T1000 (cell line): ENCODE data around the gene TMEM201.
"Not testable (repeated sequence)": the region's sequence is repeated elsewhere in the genome, so short reads cannot be mapped to it uniquely, and the experiment has no call there.

Experiments used
- DNase-seq: peaks from one replicate; lab custom pipeline; 2025; ENCODE audit warnings: mixed read lengths; lab: John Stamatoyannopoulos, UW

The TMEM201 gene

GRCh38 chr1:9621032-9621431 is 32.3 kb downstream of the TMEM201 start:
- DNase-seq = no peak

GRCh38 chr1:9624081-9624480 is 35.4 kb downstream of the TMEM201 start:
- DNase-seq = no peak

- DNase-seq = not testable (repeated sequence)
These were observed 36.3 kb downstream of the TMEM201 start for GRCh38 chr1:9625030-9625429.

GRCh38 chr1:9626201-9626608 is 37.5 kb downstream of the TMEM201 start:
- no peak for DNase-seq

GRCh38 chr1:9628541-9629444 is 40.1 kb downstream of the TMEM201 start:
- no peak for DNase-seq

GRCh38 chr1:9629445-9630201 is 40.9 kb downstream of the TMEM201 start:
- no peak for DNase-seq

- no peak for DNase-seq
These were observed 41.8 kb downstream of the TMEM201 start for GRCh38 chr1:9630331-9631111.

GRCh38 chr1:9631613-9632012 is 42.9 kb downstream of the TMEM201 start:
- no peak for DNase-seq

- no peak for DNase-seq
These were observed 44.8 kb downstream of the TMEM201 start for GRCh38 chr1:9633493-9633892.

GRCh38 chr1:9634582-9634981 is 45.9 kb downstream of the TMEM201 start:
- DNase-seq = no peak

GRCh38 chr1:9639227-9639626 is 50.5 kb downstream of the TMEM201 start:
- DNase-seq = no peak

GRCh38 chr1:9643351-9644256 is 54.9 kb downstream of the TMEM201 start:
- DNase-seq = no peak

GRCh38 chr1:9646037-9646436 is 57.3 kb downstream of the TMEM201 start:
- DNase-seq = no peak

GRCh38 chr1:9648171-9648570 is 59.5 kb downstream of the TMEM201 start:
- no peak for DNase-seq

- DNase-seq = no peak
These were observed 61.1 kb downstream of the TMEM201 start for GRCh38 chr1:9649769-9650168.

- DNase-seq = no peak
These were observed 62.5 kb downstream of the TMEM201 start for GRCh38 chr1:9651220-9651564.

- DNase-seq = no peak
These were observed 63.1 kb downstream of the TMEM201 start, which contains the start of gene PIK3CD for GRCh38 chr1:9651565-9652378. PIK3CD (plus strand) TSS chr1:9651731; CDS start chr1:9710456, 58,725 bp downstream.

- DNase-seq = no peak
These were observed 63.9 kb downstream of the TMEM201 start for GRCh38 chr1:9652379-9653209.

- no peak for DNase-seq
These were observed 64.4 kb downstream of the TMEM201 start for GRCh38 chr1:9653210-9653490.
